Calu3 (cell line): ENCODE measurements around the gene ASZ1. TPM values are rescaled to one million over a fixed set of nuclear protein-coding genes. Genes with fewer than 3 reads are reported as not detected.

Experiments used
- BruUV-seq: library from RNA; stranded (reverse); fragments of 400-500 nt; replicated peaks from 2 replicates; lab custom pipeline; 2021; lab: Mats Ljungman, UMichigan
- CTCF ChIA-PET: fragments of 300-600 bp; sonication (Branson Sonifier 250); formaldehyde crosslinking; loops from one replicate; lab custom pipeline; 2022; ENCODE audit warnings: antibody characterized with exemption; lab: Charles Lee
- DNase-seq: peaks from one replicate; pipeline ENCODE4 v3.0.0; 2022
- H3K27ac Mint-ChIP-seq: one replicate; pipeline ENCODE4 v1.8.0; 2022; ENCODE audit warnings: mixed read lengths; ENCODE audit not compliant: unreplicated experiment
- H3K27me3 Mint-ChIP-seq: one replicate; pipeline ENCODE4 v1.8.0; 2022; ENCODE audit warnings: mixed read lengths; ENCODE audit not compliant: unreplicated experiment
- H3K36me3 Mint-ChIP-seq: one replicate; pipeline ENCODE4 v1.8.0; 2022; ENCODE audit warnings: mild to moderate bottlenecking, moderate library complexity, mixed read lengths; ENCODE audit not compliant: insufficient read depth, unreplicated experiment
- H3K4me1 Mint-ChIP-seq: one replicate; pipeline ENCODE4 v1.8.0; 2022; ENCODE audit warnings: mild to moderate bottlenecking, low read depth, mixed read lengths; ENCODE audit not compliant: unreplicated experiment
- H3K4me3 Mint-ChIP-seq: one replicate; pipeline ENCODE4 v1.8.0; 2022; ENCODE audit warnings: mild to moderate bottlenecking, low read depth, moderate library complexity, mixed read lengths; ENCODE audit not compliant: unreplicated experiment
- H3K9me3 Mint-ChIP-seq: one replicate; pipeline ENCODE4 v1.8.0; 2022; ENCODE audit warnings: low read depth, mixed read lengths; ENCODE audit not compliant: unreplicated experiment
- intact Hi-C: fragments of 100-400 bp; cut with micrococcal nuclease; formaldehyde crosslinking; loops from one replicate; pipeline ENCODE4 v1.10.0; 2022; ENCODE audit not compliant: unreplicated experiment
- total RNA-seq: library from RNA; stranded (reverse); gene quantifications from 2 replicates; pipeline ENCODE4 v1.2.3, GENCODE V29; 2022
- TF ChIP-seq, protein P1 (sequence below): fragments of 200-600 bp; IDR thresholded peaks from one replicate; pipeline ENCODE4 v1.8.0; 2022; ENCODE audit warnings: antibody characterized with exemption; ENCODE audit not compliant: unreplicated experiment

ASZ1 gene
- total RNA-seq, 1 experiment from 2014 or later: not detected

DNA sequence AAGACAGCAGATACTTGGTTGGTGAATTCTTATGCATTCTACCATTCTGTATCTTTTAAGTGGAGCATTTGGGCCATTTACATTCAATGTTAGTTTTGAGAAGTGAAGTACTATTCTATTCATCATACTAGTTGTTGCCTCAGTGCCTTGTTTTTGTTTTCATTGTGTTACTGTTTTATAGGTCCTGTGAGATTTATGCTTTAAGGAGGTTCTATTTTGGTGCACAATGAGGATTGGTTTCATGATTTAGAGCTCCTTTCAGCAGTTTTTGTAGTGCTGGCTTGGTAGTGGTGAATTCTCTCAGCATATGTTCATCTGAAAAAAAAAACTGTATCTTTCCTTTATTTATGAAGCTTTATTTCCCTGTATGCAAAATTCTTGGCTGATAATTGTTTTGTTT lies 81.1 kb downstream of the ASZ1 start:
- TF ChIP-seq, protein P1, sequence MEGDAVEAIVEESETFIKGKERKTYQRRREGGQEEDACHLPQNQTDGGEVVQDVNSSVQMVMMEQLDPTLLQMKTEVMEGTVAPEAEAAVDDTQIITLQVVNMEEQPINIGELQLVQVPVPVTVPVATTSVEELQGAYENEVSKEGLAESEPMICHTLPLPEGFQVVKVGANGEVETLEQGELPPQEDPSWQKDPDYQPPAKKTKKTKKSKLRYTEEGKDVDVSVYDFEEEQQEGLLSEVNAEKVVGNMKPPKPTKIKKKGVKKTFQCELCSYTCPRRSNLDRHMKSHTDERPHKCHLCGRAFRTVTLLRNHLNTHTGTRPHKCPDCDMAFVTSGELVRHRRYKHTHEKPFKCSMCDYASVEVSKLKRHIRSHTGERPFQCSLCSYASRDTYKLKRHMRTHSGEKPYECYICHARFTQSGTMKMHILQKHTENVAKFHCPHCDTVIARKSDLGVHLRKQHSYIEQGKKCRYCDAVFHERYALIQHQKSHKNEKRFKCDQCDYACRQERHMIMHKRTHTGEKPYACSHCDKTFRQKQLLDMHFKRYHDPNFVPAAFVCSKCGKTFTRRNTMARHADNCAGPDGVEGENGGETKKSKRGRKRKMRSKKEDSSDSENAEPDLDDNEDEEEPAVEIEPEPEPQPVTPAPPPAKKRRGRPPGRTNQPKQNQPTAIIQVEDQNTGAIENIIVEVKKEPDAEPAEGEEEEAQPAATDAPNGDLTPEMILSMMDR: no peak
- no peak for DNase-seq
- Mint-ChIP-seq H3K4me3 (no peak overlapping the region), H3K36me3 (no peaks in the 10 kb centered on the region), H3K27ac (no peak overlapping the region), H3K27me3 (peaks cover 22% of the 10 kb centered on the region), H3K4me1 (peaks cover 19% of the 10 kb centered on the region), H3K9me3 (no peaks in the 10 kb centered on the region)
- intact Hi-C loops: no loop called here
- no TSS peak for BruUV-seq
- CTCF ChIA-PET: no interaction called here

DNA sequence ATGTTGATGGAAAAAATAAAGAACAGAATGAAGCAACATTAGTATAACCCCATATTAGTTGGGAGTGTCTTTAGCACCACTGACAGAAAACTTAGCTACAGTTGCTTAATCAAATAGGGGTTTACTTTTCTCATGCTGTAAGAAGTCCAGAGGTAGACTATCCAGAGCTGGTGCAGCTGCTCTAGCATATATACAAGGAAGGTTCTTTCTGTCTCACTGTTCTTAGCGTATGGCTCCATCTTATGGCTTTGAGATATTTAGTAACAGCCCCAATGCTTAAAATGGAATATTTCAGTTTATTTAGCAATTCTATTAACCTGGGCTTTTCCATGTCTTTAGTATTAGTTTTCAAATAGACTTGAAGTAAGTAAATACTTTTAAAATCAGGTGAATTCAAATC lies 89.3 kb downstream of the ASZ1 start:
- intact Hi-C loops: no loop called here
- TF ChIP-seq, protein P1: no peak
- no peak overlapping the region for H3K27ac Mint-ChIP-seq
- no peaks in the 10 kb centered on the region for H3K4me1 Mint-ChIP-seq
- no peak for DNase-seq
- H3K9me3 Mint-ChIP-seq: no peaks in the 10 kb centered on the region
- no peaks in the 10 kb centered on the region for H3K36me3 Mint-ChIP-seq
- CTCF ChIA-PET: no interaction called here
- no TSS peak for BruUV-seq
- no peaks in the 10 kb centered on the region for H3K27me3 Mint-ChIP-seq
- no peak overlapping the region for H3K4me3 Mint-ChIP-seq

DNA sequence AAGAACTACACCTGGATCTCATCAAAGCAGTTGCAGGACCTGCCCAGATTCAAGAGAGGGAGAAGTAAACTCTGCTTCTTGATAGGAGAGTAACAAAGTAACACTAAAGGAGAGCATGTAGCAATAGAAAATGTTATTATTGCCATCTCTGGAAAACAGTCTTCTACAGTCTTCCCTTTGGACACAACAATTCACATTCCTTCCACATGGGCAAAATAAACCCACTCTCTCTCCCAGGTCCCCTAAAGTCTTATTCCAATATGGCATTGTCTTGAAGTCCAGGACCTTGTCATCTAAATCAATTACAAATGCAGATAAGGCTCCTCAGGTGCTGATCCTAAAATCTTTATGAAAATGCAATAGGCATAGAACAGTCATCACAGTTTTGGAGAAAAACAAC lies 94.1 kb downstream of the ASZ1 start:
- intact Hi-C loops: no loop called here
- TF ChIP-seq, protein P1: no peak
- no peak overlapping the region for H3K27ac Mint-ChIP-seq
- peaks cover 6% of the 10 kb centered on the region for H3K27me3 Mint-ChIP-seq
- H3K4me1 Mint-ChIP-seq: no peaks in the 10 kb centered on the region
- H3K4me3 Mint-ChIP-seq: no peak overlapping the region
- no TSS peak for BruUV-seq
- CTCF ChIA-PET: no interaction called here
- H3K36me3 Mint-ChIP-seq: no peaks in the 10 kb centered on the region
- no peak for DNase-seq
- no peaks in the 10 kb centered on the region for H3K9me3 Mint-ChIP-seq

DNA sequence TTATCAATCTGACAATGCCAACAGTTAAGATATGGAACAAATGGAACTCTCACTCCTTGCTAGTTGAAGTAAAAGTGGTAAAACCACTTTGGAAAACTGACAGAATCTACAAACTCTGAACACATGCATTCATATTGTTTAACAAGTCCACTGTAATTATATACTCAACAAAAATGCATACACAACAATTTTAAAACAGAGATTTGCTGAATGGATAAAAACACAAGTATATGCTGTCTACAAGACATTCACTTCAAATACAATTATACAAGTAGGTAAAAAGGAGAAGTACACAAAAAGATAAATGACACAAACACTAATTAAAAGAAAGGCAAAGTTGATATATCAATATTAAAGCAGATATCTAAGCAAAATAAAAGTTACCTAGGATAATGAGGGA lies 95.3 kb downstream of the ASZ1 start:
- no peak for DNase-seq
- TF ChIP-seq, protein P1: no peak
- Mint-ChIP-seq H3K27me3 (peaks cover 7% of the 10 kb centered on the region), H3K27ac (no peak overlapping the region), H3K4me3 (no peak overlapping the region), H3K9me3 (no peaks in the 10 kb centered on the region), H3K36me3 (no peaks in the 10 kb centered on the region), H3K4me1 (no peaks in the 10 kb centered on the region)
- CTCF ChIA-PET: no interaction called here
- intact Hi-C loops: no loop called here
- no TSS peak for BruUV-seq

DNA sequence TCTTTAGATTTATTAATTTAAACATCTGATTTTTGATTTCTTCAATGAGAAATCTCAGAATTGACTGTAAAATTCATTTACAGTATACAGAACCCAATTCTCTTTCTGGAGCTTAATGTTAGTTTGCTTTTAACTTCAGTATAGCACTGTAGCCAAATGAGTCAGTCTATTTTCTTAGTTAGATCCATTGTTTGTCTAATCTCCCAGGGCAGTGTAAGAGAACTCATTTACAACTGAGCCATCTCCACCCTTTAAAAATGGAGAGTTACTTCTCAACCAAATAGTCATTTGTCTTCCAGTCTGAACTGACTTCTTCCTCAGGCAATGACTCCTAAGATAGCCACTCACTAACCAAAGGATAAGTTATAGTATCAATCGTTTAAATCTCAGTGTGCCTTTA lies 101.5 kb downstream of the ASZ1 start:
- Mint-ChIP-seq H3K4me3 (no peak overlapping the region), H3K27ac (no peak overlapping the region), H3K9me3 (peaks cover 3% of the 10 kb centered on the region), H3K27me3 (peaks cover 68% of the 10 kb centered on the region), H3K36me3 (peaks cover 12% of the 10 kb centered on the region), H3K4me1 (peaks cover 10% of the 10 kb centered on the region)
- CTCF ChIA-PET: no interaction called here
- BruUV-seq: no TSS peak
- intact Hi-C loops: no loop called here
- TF ChIP-seq, protein P1: no peak
- DNase-seq: no peak
